Right renal pelvis (tissue), 4 donors: Measurements from ENCODE around the gene PDCD6IP. TPM values are rescaled to one million over a fixed set of nuclear protein-coding genes. Genes with fewer than 3 reads are reported as not detected.

Source experiments
- polyA plus RNA-seq, 4 donors: library from polyadenylated mRNA; unstranded; fragments of 120-200 nt; gene quantifications; one replicate each; pipeline ENCODE4 v1.2.1, GENCODE V29; 2013; ENCODE audit not compliant: insufficient read length in 4 of 4

The PDCD6IP gene
- polyA plus RNA-seq, 4 donors: 147 to 164 (median 160) TPM

Other genes with a start within 250 kb of the PDCD6IP start
- 10 to 100 TPM; 45.7 to 58.4 (median 54.9) TPM for gene CLASP2, start 80.4 kb upstream of the PDCD6IP start, polyA plus RNA-seq